ENCODE data around the gene ITGA7. TPM values are rescaled to one million over a fixed set of nuclear protein-coding genes. Genes with fewer than 3 reads are reported as not detected.

Gene ITGA7
- total RNA-seq, 1 donor from 2014 or later, result 14.7 TPM

DNA sequence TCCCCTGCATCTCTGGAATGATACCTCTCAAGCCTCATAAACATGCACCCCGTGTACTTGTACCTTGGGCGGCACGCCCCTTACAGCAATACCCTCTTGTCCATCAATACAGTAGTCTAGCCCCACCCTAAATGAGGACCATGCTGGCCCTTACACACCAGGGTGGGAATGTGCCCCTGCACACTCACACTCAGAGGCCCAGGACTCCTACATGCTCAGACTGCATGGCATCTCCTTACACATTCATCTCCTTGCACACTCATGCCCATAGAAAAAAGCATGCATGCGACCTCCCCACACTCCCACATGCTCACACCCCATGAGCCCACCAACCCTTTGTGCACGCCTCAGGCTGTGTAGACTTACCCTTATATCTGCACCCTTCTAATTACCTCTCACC, 22.0 kb downstream of the ITGA7 start:
- H3K27me3 ChIP-seq, result no peaks in the 10 kb centered on the region
- no peaks in the 10 kb centered on the region for H3K9me3 ChIP-seq
- peak; percentile 42 for DNase-seq
- TF ChIP-seq, protein P1, sequence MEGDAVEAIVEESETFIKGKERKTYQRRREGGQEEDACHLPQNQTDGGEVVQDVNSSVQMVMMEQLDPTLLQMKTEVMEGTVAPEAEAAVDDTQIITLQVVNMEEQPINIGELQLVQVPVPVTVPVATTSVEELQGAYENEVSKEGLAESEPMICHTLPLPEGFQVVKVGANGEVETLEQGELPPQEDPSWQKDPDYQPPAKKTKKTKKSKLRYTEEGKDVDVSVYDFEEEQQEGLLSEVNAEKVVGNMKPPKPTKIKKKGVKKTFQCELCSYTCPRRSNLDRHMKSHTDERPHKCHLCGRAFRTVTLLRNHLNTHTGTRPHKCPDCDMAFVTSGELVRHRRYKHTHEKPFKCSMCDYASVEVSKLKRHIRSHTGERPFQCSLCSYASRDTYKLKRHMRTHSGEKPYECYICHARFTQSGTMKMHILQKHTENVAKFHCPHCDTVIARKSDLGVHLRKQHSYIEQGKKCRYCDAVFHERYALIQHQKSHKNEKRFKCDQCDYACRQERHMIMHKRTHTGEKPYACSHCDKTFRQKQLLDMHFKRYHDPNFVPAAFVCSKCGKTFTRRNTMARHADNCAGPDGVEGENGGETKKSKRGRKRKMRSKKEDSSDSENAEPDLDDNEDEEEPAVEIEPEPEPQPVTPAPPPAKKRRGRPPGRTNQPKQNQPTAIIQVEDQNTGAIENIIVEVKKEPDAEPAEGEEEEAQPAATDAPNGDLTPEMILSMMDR (IDR thresholded peaks at IDR 0.05), result no peak
- H3K27ac ChIP-seq, result no peak overlapping the region
- H3K4me3 ChIP-seq, result no peak overlapping the region
- no peak for ATAC-seq
- peaks cover 8% of the 10 kb centered on the region for H3K4me1 ChIP-seq
- intact Hi-C loops (cut with DNase I), result no loop called here
- H3K36me3 ChIP-seq, result no peaks in the 10 kb centered on the region

DNA sequence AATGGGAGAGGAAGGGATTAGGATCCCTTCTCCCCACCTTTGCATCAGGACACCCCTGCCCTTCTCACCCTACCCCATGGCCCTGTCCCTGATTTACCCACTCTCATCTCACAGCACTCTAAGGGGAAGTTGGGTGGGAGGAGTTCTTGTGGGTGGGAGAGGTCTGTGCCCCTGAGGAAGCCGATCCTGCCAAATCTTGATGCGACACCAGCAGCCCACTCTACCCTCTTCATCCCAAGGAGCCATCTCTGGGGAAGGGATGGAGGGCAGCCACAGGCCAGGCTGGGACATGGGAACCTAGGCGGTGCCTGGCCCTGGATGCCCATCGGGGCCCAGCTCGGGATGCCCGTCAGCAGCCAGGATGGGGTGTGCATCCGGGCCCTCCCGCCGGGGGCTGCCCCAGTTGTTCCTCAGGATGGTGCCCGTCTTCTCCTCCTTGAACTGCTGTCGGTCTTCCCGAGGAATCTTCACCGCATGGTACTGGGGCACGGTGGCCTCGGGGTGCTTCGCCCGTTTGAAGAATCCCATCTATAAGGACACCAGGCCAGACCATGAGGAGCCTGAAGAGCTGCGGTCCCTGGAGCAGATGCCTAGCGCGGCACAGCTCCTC, 22.8 kb downstream of the ITGA7 start:
- H3K9me3 ChIP-seq, result no peaks in the 10 kb centered on the region
- TF ChIP-seq, protein P1 (IDR thresholded peaks at IDR 0.05), result no peak
- intact Hi-C loops (cut with DNase I), result no loop called here
- no peak overlapping the region for H3K27ac ChIP-seq
- peaks cover 8% of the 10 kb centered on the region for H3K4me1 ChIP-seq
- H3K36me3 ChIP-seq, result no peaks in the 10 kb centered on the region
- DNase-seq (peak; percentile 37), ATAC-seq (no peak)
- H3K27me3 ChIP-seq, result no peaks in the 10 kb centered on the region
- no peak overlapping the region for H3K4me3 ChIP-seq

DNA sequence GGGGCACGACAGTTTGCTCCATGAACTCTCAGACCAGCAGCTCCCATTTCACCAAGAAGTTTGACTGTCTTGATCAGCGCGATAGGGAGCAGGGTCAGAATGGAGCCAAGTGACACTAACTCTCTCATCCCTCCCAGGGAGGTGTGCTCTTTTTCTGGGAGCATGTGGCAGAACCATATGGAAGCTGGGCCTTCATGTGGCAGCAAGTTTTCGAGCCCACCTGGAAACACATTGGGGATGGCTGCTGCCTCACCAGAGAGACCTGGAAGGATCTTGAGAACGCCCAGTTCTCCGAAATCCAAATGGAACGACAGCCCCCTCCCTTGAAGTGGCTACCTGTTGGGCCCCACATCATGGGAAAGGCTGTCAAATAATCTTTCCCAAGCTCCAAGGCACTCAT, 24.0 kb downstream of the ITGA7 start:
- intact Hi-C loops (cut with DNase I), result no loop called here
- DNase-seq, result peak; percentile 16
- no peak for ATAC-seq

DNA sequence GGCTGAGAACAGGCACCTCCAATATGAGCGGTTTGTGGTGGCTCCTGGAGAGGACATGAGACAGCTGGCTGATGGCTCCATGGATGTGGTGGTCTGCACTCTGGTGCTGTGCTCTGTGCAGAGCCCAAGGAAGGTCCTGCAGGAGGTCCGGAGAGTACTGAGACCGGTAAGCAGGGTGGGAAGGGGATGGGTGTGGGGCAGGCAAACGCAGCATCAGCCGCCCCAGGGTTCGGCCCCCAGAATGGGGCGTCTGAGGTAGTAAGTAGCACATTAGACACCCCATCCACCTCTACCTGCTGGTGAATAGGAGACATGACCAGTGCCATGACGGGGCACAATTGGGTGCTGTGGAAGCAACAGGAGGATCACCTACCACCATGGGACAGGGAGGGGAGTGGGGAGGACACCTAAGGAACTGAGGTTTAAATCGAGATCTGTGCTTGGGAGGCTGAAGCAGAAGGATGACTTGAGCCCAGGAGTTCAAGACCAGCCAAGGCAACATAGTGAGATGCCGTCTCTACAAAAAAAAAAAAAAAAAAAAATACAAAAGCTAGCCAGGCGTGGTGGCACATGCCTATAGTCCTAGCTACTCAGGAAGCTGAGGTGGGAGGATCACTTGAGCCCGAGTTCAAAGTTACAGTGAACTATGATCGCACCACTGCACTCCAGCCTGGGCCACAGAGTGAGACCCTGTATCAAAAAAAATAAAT, 25.5 kb downstream of the ITGA7 start:
- DNase-seq, result no peak

More for the DNA sequence above, 24.0 kb downstream of the ITGA7 start:
- TF ChIP-seq, protein P1 (IDR thresholded peaks at IDR 0.05), result no peak
- no peaks in the 10 kb centered on the region for H3K9me3 ChIP-seq
- H3K4me3 ChIP-seq, result no peak overlapping the region
- H3K36me3 ChIP-seq, result no peaks in the 10 kb centered on the region
- H3K27ac ChIP-seq, result no peak overlapping the region
- peaks cover 8% of the 10 kb centered on the region for H3K4me1 ChIP-seq
- no peaks in the 10 kb centered on the region for H3K27me3 ChIP-seq

DNA sequence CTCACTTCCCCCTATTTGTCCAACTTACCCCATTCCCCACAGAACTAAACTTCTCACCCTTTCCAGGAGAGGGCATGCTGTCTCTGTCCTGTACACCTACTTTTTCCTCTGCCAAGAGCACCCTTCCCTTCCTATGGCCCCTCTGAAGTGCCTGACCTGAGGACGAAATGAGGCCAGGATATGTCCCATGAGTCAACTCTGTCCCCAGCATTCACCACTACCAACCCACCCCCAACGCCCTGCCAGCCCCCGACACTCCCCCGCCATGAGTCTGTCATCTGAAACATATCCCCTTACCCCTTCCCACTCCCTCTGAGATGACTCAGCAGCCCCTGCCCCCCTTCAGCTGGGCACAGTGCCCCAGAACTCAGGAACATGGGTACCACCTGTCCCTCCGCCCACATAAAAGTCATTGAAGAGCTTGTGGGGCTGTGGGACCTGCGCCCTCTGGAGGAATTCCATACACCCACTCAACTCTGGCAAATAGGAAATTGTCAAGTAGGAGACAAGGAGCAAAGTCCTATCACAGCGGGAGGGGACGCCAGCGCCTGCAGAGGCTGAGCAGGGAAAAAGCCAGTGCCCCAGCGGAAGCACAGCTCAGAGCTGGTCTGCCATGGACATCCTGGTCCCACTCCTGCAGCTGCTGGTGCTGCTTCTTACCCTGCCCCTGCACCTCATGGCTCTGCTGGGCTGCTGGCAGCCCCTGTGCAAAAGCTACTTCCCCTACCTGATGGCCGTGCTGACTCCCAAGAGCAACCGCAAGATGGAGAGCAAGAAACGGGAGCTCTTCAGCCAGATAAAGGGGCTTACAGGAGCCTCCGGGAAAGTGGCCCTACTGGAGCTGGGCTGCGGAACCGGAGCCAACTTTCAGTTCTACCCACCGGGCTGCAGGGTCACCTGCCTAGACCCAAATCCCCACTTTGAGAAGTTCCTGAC, 26.3 kb downstream of the ITGA7 start:
- Histone ChIP-seq H3K36me3 (no peaks in the 10 kb centered on the region), H3K9me3 (no peaks in the 10 kb centered on the region), H3K27me3 (no peaks in the 10 kb centered on the region), H3K27ac (no peak overlapping the region), H3K4me1 (peaks cover 8% of the 10 kb centered on the region), H3K4me3 (peak overlapping the region; percentile 31)
- intact Hi-C loops (cut with DNase I), result no loop called here
- peak; percentile 84 for DNase-seq
- TF ChIP-seq, protein P1 (IDR thresholded peaks at IDR 0.05), result peak; percentile 32
- peak; percentile 87 for ATAC-seq

More for the DNA sequence above, 25.5 kb downstream of the ITGA7 start:
- TF ChIP-seq, protein P1 (IDR thresholded peaks at IDR 0.05), result no peak
- H3K9me3 ChIP-seq, result no peaks in the 10 kb centered on the region
- H3K4me1 ChIP-seq, result peaks cover 8% of the 10 kb centered on the region
- H3K27me3 ChIP-seq, result no peaks in the 10 kb centered on the region
- H3K36me3 ChIP-seq, result no peaks in the 10 kb centered on the region
- peak overlapping the region; percentile 31 for H3K4me3 ChIP-seq
- intact Hi-C loops (cut with DNase I), result no loop called here
- H3K27ac ChIP-seq, result no peak overlapping the region
- no peak for ATAC-seq
